NCI-H1092 (cell line): ENCODE results near the gene UGT1A5.

ENCODE experiments used
- DNase-seq: peaks from one replicate; lab custom pipeline; 2025; lab: John Stamatoyannopoulos, UW

UGT1A5 gene

DNA sequence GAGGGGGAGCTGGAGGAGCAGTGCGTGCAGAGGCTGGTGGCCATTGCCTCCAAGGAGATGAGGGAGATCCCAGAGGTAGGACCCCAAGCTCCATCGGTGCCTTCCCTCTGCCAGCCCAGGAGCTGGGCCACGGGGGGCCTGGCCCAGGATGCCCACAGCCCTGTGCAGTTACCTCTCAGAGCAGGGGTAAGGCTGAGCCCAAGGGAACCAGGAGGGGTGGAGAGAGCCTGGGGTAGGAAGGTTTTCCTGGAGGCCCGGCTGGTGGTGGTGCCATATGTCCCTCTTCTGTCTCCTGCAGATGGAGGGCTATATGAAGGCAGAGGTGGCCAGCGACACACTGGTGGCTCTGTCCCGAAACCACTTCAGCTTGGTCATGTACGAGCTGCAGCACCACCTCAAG is 76.8 kb downstream of the UGT1A5 start:
- no peak for DNase-seq

DNA sequence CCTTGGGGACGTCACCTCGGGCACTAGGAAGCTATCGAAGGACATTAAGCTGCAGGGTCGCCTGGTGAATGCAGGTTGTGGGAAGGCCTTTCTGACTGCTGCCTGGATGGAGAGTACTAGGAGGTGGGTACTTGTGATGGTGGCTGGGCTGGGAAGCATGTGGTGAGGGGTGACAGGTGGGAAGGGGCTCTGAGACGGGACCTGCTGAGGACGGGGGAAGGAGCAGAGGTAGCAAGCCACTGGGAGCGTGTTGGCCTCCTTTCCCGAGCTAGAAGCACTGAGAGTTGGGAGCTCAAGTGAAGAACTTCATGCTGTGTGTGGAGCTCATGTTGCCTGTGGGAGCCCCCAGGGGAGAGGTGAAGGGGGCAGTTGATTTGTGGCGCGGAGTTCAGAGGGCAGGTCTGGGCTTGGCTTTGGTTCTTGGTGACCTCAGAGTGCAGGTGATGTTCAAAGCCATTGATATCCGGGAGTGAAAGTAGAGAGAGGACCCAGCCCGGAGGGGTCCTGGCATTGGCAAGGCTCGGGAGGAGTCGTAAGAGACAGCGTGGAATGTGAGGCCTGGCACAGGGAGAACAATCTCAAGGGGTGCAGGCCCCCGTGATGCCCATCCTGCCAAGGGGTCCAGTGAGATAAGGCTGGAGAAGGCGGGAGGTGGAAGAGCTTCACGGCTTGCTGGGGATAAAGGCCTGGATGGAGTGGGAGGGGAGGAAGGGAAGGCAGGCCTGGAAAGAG is 78.6 kb downstream of the UGT1A5 start:
- DNase-seq, result no peak

- no peak for DNase-seq
These were observed 79.2 kb downstream of the UGT1A5 start for GRCh38 chr2:233791883-233792329.

GRCh38 chr2:233792720-233793119 is 80.0 kb downstream of the UGT1A5 start:
- no peak for DNase-seq

DNA sequence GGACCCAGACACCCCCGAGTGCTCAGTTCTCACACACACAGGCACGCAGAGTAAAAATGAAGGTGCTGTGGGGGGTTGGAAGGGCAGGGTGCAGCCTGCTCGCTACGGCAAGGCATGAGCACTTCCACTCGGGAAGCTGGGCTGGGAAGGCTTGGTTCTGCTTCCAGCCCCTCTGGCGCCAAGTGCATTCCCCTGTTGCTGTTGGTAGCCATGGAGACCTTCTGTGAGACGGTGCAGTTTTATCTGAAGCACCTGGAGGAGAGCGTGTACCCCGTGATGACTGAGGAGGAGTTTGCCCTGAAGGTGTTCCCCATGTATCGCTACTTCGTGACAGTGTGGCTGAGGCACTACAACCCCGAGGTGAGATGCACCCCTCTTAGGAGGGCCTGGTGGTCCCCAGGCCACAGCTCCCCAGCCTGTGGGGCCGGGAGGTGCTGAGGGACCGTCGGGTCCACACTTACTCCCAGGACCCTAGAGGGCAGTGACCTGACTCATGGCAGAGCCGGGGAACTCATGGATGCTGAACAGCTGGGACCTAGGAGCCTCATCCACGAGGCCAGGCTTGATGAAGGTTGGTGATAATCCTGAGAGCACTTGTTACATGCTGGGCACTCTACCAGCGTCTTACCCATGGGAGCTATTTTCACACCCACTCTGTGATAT is 80.9 kb downstream of the UGT1A5 start:
- no peak for DNase-seq

DNA sequence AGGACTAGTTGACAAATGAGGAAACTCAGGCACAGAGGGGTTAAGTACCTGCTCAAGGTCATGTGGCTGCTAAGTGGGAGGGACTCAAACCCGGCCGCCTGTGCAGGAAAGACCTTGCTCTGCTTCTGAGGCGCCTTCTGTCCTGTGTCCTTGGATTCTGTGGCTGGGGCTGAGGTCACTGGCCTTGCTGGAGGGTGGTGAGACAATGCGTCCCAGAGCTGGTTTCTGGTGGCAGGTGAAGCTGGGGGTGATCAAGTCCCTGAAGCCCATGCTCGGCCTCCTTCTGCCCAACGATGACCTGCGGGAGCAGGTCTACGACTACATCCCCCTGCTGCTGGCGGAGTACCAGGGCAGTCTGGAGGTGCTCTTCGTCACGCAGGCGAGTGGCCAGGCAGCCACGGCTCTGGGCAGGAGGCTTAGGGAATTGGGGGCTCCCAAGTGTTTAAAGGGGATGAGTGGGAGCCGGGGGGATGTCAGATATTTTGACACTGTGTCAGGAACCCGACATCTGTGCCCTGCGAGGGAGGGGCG is 81.5 kb downstream of the UGT1A5 start:
- no peak for DNase-seq

DNA sequence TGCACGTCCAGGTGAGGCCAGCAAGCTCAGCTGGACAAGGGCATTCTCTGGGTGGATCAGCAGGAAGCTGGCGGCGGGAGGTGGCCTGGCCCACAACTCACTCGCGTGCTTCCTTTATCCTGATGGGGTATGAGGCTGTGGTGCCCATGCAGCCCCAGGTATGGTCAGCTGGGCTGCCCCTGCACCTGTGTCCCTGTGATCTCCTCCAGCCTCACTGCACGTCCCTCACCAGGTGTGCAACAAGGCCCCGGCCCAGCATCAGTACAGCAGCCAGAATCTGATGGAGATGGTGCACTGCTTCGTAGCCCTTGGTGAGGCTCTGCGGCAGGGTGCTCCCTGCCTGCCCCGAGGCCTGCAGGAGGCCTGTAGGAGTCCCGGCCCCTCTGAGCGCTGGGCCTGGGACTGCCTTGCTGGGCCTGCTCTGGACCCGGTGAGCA is 83.0 kb downstream of the UGT1A5 start:
- DNase-seq, result no peak

DNA sequence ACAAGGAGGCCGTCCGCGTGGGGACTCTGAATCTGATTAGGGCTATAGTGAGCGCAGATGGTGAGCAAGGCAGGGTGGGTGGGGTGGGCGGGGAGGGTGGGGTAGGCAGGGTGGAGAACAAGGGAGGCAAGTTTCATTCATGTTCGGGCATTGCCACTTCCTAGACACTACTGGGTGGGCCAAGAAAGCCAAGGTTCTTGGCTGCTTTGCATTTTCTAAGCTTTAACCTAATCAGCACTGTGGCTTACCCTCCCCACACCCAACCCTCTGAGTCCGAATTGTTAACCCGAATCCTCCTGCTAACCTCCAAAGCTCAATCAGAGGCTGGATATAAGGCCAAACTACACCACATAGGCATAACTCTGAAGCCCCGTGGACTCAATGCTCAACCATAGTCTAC is 83.5 kb downstream of the UGT1A5 start:
- no peak for DNase-seq

GRCh38 chr2:233798335-233799086 is 85.8 kb downstream of the UGT1A5 start:
- DNase-seq, result no peak

DNA sequence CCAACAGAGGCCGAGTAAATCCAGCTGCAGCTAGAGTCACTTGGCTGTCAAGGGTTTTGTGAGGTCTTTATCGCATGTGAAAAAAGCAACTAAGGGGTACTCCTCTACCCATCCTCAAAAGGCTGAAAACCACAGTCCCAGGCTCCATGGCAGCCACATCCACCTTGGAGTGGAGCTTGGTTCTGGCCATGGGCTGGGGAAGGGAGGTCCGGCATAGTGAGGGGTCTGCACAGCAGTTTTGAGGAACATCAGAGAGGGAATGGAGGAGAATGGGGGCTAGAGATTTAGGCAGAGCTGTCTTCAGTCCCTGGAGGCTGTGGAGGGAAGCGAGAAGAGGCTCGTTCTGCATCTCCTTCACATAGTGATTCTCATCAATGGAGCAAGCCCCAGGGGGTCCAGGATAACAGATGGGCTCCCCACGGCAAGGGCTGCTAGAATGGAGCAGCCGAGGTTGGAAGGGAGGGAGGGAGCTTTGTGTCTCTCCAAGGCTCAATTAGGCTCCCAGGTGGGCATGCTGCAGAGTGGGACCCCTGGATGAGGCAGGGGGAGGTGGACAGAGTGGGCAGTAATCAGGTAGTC is 86.5 kb downstream of the UGT1A5 start:
- no peak for DNase-seq

GRCh38 chr2:233799716-233800115 is 87.0 kb downstream of the UGT1A5 start:
- no peak for DNase-seq

GRCh38 chr2:233800208-233800607 is 87.5 kb downstream of the UGT1A5 start:
- DNase-seq, result no peak

GRCh38 chr2:233801357-233802131 is 88.8 kb downstream of the UGT1A5 start:
- no peak for DNase-seq

- no peak for DNase-seq
These were observed 89.6 kb downstream of the UGT1A5 start for GRCh38 chr2:233802132-233802815.

GRCh38 chr2:233803292-233803911 is 90.7 kb downstream of the UGT1A5 start:
- no peak for DNase-seq

DNA sequence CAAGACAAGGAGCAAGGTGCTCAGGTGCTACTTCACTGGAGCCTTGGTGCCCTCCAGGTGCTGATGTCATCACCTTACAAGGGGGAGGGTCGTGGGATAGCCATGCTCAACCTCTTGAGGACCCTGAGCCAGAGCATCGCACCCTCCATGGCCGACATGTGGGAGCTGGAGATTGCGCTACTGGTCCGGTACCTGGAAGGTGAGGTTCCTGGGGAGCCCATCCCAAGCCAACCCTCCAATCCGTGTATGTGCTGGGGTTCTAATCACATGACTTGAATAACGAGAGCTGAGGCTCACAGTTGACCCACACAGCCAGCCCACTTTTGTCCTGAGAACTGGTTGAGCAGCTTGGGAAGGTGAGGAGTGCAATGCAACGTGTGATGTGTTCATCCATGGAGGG is 91.3 kb downstream of the UGT1A5 start:
- no peak for DNase-seq

- no peak for DNase-seq
These were observed 94.6 kb downstream of the UGT1A5 start for GRCh38 chr2:233807215-233807865.

- DNase-seq, result no peak
These were observed 95.5 kb downstream of the UGT1A5 start for GRCh38 chr2:233807966-233808935.

DNA sequence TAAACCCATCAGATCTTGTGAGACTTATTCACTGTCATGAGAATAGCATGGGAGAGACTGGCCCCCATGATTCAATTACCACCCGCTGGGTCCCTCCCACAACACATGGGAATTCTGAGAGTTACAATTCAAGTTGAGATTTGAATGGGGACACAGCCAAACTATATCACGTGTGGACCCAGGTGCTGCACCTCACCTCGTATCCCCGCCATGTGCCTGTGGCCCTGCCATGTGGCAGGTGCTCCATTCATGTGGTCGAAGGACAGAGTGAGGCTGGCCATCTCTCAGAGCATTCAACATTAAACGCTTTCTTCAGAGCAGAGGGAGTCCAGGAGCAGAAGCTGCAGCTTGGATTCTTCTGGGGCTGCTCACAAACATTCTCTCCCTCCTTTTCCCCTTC is 97.7 kb downstream of the UGT1A5 start:
- DNase-seq, result no peak
